Smooth muscle cell (in vitro differentiated cells): ENCODE results near the gene SENP5. TPM values are rescaled to one million over a fixed set of nuclear protein-coding genes. Genes with fewer than 3 reads are reported as not detected.
"Not testable (repeated sequence)": the region's sequence is repeated elsewhere in the genome, so short reads cannot be mapped to it uniquely, and the experiment has no call there.

Source experiments
- DNase-seq: peaks from one replicate; lab custom pipeline; 2025; ENCODE audit not compliant: unreplicated experiment; lab: John Stamatoyannopoulos, UW
- H2AFZ ChIP-seq: fragments of 200-600 bp; sonication (generic); 2 replicates; pipeline ENCODE4 v1.6.0; 2016; ENCODE audit warnings: antibody characterized with exemption, low read depth, mild to moderate bottlenecking
- H3F3A ChIP-seq: fragments of 200-600 bp; sonication (generic); 2 replicates; pipeline ENCODE4 v1.6.0; 2017; ENCODE audit warnings: antibody characterized with exemption, low read depth
- H3K27ac ChIP-seq: fragments of 200-600 bp; sonication (generic); 2 replicates; pipeline ENCODE4 v1.5.1; 2016; ENCODE audit warnings: low read depth, mild to moderate bottlenecking
- H3K27me3 ChIP-seq: fragments of 200-600 bp; sonication (generic); 2 replicates; pipeline ENCODE4 v1.6.1; 2016; ENCODE audit warnings: low read depth, mild to moderate bottlenecking
- H3K36me3 ChIP-seq: fragments of 200-600 bp; sonication (generic); 2 replicates; pipeline ENCODE4 v1.5.1; 2016; ENCODE audit warnings: low read depth
- H3K4me1 ChIP-seq: fragments of 200-600 bp; sonication (generic); 2 replicates; pipeline ENCODE4 v1.5.1; 2016; ENCODE audit warnings: low read depth
- H3K4me2 ChIP-seq: fragments of 200-600 bp; sonication (generic); 2 replicates; pipeline ENCODE4 v1.6.0; 2016; ENCODE audit warnings: mild to moderate bottlenecking
- H3K4me3 ChIP-seq: fragments of 200-600 bp; sonication (generic); 2 replicates; pipeline ENCODE4 v1.5.1; 2016; ENCODE audit warnings: mild to moderate bottlenecking
- H3K79me2 ChIP-seq: fragments of 200-600 bp; sonication (generic); 2 replicates; pipeline ENCODE4 v1.6.0; 2016; ENCODE audit warnings: low read depth, mild to moderate bottlenecking
- H3K9ac ChIP-seq: fragments of 200-600 bp; sonication (generic); 2 replicates; pipeline ENCODE4 v1.6.0; 2016; ENCODE audit warnings: low read depth
- H3K9me3 ChIP-seq: fragments of 200-600 bp; sonication (generic); replicated peaks from 2 replicates; pipeline ENCODE4 v1.5.1; 2016; ENCODE audit warnings: low read depth
- H4K20me1 ChIP-seq: fragments of 200-600 bp; sonication (generic); 2 replicates; pipeline ENCODE4 v1.6.0; 2016; ENCODE audit warnings: low read depth
- WGBS: methylation state at CpG from one replicate; pipeline ENCODE4 v1.1.7; 2016; ENCODE audit warnings: low lambda C conversion rate; 5-methylcytosine and 5-hydroxymethylcytosine counted together
- polyA plus RNA-seq: library from polyadenylated mRNA; unstranded; fragments of >200 nt; fragmentation: Nextera tagmentation; extraction: Ambion mirVana; gene quantifications from 2 replicates; pipeline ENCODE4 v1.2.1, GENCODE V29; 2016
- total RNA-seq: library from RNA; depleted of rRNA; stranded (reverse); fragments of >200 nt; gene quantifications from 2 replicates; pipeline ENCODE4 v1.2.3, GENCODE V29; 2014
- TF ChIP-seq, protein P1 (sequence below): fragments of 200-600 bp; sonication (generic); IDR thresholded peaks from 2 replicates; pipeline ENCODE4 v1.5.1; 2017; ENCODE audit warnings: borderline replicate concordance, mild to moderate bottlenecking, antibody characterized with exemption; ENCODE audit not compliant: insufficient read depth, poor library complexity, severe bottlenecking

SENP5 gene
- total and polyA plus RNA-seq, 2 experiments from 2014 or later: 18.6 to 35.0 TPM

DNA sequence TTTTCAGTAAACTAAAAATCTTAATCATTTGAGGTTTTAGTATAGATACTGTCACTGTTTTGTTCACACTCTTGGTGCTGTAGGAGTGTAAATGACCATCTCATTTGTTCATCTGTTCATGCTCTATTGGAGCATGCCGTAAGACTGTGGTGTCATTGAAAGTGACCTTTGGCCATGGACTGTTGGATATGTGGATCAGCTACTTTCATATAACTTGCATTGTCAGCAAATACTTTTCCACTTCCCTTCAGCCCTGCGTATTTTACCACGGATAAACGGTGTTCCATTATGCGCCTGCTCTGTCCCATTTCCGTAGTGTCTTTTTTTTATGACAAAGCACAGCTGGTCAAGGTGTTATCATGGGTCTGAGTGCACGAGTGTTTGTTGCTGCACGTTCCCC is 32.6 kb upstream of the SENP5 start:
- H3K9me3 ChIP-seq: no peaks in the 10 kb centered on the region
- WGBS: 93% methylated on average over 8 of the region's 8 CpGs

DNA sequence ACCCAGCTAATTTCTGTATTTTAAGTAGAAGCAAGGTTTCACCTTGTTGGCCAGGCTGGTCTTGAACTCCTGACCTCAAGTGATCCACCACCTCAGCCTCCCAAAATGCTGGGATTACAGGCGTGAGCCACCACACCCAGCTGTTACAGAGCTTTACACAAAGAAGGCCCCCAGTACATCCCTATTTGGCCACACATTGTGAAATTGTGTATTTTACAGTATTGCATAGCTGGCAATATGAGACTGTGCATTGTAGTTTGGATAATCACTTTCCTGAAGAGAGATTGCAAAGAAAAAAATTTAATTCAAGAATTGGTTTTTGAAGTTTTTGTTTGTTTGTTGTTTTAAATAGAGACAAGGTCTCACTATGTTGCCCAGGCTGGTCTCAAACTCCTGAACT is 31.1 kb upstream of the SENP5 start:
- H3K27me3 ChIP-seq, H3K9ac ChIP-seq, H2AFZ ChIP-seq, H3K79me2 ChIP-seq, DNase-seq, H3F3A ChIP-seq, H3K36me3 ChIP-seq, H3K4me2 ChIP-seq, H4K20me1 ChIP-seq, H3K27ac ChIP-seq, H3K4me3 ChIP-seq, H3K9me3 ChIP-seq, H3K4me1 ChIP-seq: not testable (repeated sequence)
- 96% methylated on average over 1 of the region's 1 CpG for WGBS

More for the DNA sequence above, 32.6 kb upstream of the SENP5 start:
- no peak for DNase-seq
- no peaks in the 10 kb centered on the region for H3K4me1 ChIP-seq
- no peaks in the 10 kb centered on the region for H3F3A ChIP-seq
- no peak overlapping the region for H3K4me2 ChIP-seq
- H4K20me1 ChIP-seq: no peaks in the 10 kb centered on the region
- no peaks in the 10 kb centered on the region for H3K27me3 ChIP-seq
- no peak overlapping the region for H3K9ac ChIP-seq
- H3K36me3 ChIP-seq: no peaks in the 10 kb centered on the region
- no peak overlapping the region for H2AFZ ChIP-seq
- H3K79me2 ChIP-seq: no peaks in the 10 kb centered on the region
- TF ChIP-seq, protein P1, sequence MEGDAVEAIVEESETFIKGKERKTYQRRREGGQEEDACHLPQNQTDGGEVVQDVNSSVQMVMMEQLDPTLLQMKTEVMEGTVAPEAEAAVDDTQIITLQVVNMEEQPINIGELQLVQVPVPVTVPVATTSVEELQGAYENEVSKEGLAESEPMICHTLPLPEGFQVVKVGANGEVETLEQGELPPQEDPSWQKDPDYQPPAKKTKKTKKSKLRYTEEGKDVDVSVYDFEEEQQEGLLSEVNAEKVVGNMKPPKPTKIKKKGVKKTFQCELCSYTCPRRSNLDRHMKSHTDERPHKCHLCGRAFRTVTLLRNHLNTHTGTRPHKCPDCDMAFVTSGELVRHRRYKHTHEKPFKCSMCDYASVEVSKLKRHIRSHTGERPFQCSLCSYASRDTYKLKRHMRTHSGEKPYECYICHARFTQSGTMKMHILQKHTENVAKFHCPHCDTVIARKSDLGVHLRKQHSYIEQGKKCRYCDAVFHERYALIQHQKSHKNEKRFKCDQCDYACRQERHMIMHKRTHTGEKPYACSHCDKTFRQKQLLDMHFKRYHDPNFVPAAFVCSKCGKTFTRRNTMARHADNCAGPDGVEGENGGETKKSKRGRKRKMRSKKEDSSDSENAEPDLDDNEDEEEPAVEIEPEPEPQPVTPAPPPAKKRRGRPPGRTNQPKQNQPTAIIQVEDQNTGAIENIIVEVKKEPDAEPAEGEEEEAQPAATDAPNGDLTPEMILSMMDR: no peak
- H3K27ac ChIP-seq: no peak overlapping the region
- no peak overlapping the region for H3K4me3 ChIP-seq

DNA sequence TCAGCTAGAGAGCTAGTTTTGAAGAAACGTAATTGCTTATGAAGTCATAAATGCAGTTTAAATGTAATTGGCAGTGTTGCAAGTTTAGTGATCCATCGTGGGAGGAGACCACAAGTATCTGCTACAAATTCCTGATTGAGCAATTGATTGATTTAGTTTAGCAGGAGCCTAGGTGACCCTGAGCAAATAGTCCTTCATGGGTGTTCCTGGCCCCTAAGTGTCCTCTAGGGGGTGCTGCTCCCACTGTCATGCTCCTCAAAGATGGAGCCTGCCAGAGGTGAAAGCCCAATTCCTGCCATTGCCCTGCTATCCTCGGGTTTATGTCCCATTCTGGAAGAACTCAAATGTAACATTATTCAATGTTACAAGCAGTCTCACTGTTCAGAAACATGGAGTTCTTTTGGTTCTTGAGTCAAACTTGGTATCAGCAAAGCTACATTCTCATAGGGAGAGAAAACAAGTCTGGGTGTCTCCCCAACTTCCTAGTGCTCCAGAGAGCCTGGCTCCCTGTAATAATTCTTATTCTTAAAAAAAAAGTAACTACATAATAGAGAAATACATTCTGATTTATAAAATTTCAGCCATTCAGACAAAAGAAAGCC is 29.8 kb upstream of the SENP5 start:
- Histone ChIP-seq H3K4me1 (no peaks in the 10 kb centered on the region), H3K79me2 (no peaks in the 10 kb centered on the region), H3K4me2 (no peak overlapping the region), H3K27ac (no peak overlapping the region), H4K20me1 (no peaks in the 10 kb centered on the region), H3K36me3 (no peaks in the 10 kb centered on the region), H3K4me3 (no peak overlapping the region), H3K27me3 (no peaks in the 10 kb centered on the region), H3K9ac (no peak overlapping the region), H2AFZ (no peak overlapping the region), H3F3A (no peaks in the 10 kb centered on the region), H3K9me3 (no peaks in the 10 kb centered on the region)
- 73% methylated on average over 3 of the region's 3 CpGs for WGBS
- TF ChIP-seq, protein P1: peak; percentile 51
- DNase-seq: no peak

DNA sequence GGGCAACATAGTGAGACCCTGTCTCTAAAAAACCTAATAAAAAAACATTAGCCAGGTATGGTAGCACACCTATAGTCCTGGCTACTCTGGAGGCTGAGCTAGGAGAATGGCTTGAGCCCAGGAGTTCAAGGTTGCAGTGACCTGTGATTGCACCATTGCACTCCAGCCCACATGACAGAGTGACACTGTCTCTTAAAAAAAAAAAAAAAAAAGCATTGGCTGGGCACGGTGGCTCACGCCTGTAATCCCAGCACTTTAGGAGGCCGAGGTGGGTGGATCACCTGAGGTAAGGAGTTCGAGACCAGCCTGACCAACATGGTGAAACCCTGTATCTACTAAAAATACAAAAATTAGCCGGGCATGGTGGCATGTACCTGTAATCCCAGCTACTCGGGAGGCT is 28.4 kb upstream of the SENP5 start:
- not testable (repeated sequence) for H3K4me2 ChIP-seq

More for the DNA sequence above, 28.4 kb upstream of the SENP5 start:
- H3K9me3 ChIP-seq, H3K27ac ChIP-seq, H3K79me2 ChIP-seq, H3K4me1 ChIP-seq, DNase-seq, H4K20me1 ChIP-seq, H3K36me3 ChIP-seq, H3K27me3 ChIP-seq, H3K9ac ChIP-seq, H3K4me3 ChIP-seq, H2AFZ ChIP-seq, H3F3A ChIP-seq: not testable (repeated sequence)
- WGBS: 97% methylated on average over 6 of the region's 6 CpGs
